Medulla oblongata (tissue), 1 donor: Measurements from ENCODE around the gene IMMT.

ENCODE experiments used
- DNase-seq: peaks from one replicate; pipeline ENCODE4 v3.0.0-alpha.2; 2015; ENCODE audit errors: extremely low spot score

IMMT gene

GRCh38 chr2:86142436-86143257 is 52.6 kb downstream of the IMMT start:
- no peak for DNase-seq

- no peak for DNase-seq
Measured at GRCh38 chr2:86140969-86141392, 54.3 kb downstream of the IMMT start.

GRCh38 chr2:86139981-86140380 is 55.3 kb downstream of the IMMT start:
- DNase-seq: no peak

- DNase-seq: no peak
Measured at GRCh38 chr2:86138736-86139625, 56.3 kb downstream of the IMMT start.

GRCh38 chr2:86136141-86136540 is 59.1 kb downstream of the IMMT start:
- no peak for DNase-seq

- no peak for DNase-seq
Measured at GRCh38 chr2:86135653-86136052, 59.6 kb downstream of the IMMT start.

- DNase-seq: no peak
Measured at GRCh38 chr2:86134709-86135108, 60.6 kb downstream of the IMMT start.

- no peak for DNase-seq
Measured at GRCh38 chr2:86124683-86125082, 70.6 kb downstream of the IMMT start.

GRCh38 chr2:86123328-86123925 is 71.8 kb downstream of the IMMT start:
- DNase-seq: no peak

- no peak for DNase-seq
Measured at GRCh38 chr2:86118130-86118529, 77.1 kb downstream of the IMMT start.

GRCh38 chr2:86107031-86107430 is 88.2 kb downstream of the IMMT start:
- no peak for DNase-seq

- peak; percentile 97 for DNase-seq
Measured at GRCh38 chr2:86105969-86106945, 89.0 kb downstream of the IMMT start, which contains the start of gene PTCD3. PTCD3 (plus strand) TSS chr2:86106235; CDS start chr2:86106248, 13 bp downstream.

- DNase-seq: peak; percentile 98
Measured at GRCh38 chr2:86105252-86105968, 89.9 kb downstream of the IMMT start, which contains the start of gene POLR1A. POLR1A (minus strand) TSS chr2:86105886; CDS start chr2:86105776, 110 bp downstream.

- DNase-seq: no peak
Measured at GRCh38 chr2:86102157-86102556, 93.1 kb downstream of the IMMT start.

- no peak for DNase-seq
Measured at GRCh38 chr2:86097913-86098312, 97.3 kb downstream of the IMMT start.

GRCh38 chr2:86097114-86097896 is 98.0 kb downstream of the IMMT start:
- DNase-seq: no peak

GRCh38 chr2:86094229-86094628 is 101.0 kb downstream of the IMMT start:
- no peak for DNase-seq
